HepG2 (cell line): ENCODE data around the gene NDUFS6. TPM values are rescaled to one million over a fixed set of nuclear protein-coding genes. Genes with fewer than 3 reads are reported as not detected.

Experiments used
- ATAC-seq: fragments of 200-7000 bp; cut with Tn5 transposase; 3 replicates; pipeline ENCODE4 v1.9.1; 2020; ENCODE audit warnings: mild to moderate bottlenecking, moderate library complexity
- BruUV-seq: library from RNA; stranded (reverse); fragments of 400-500 nt; replicated peaks from 2 replicates; lab custom pipeline; 2021; lab: Mats Ljungman, UMichigan
- CTCF ChIA-PET: fragments of 300-600 bp; formaldehyde crosslinking; extraction: SDS; loops from one replicate; lab custom pipeline; 2021; ENCODE audit warnings: low total read pairs, inconsistent platforms, low intra/inter-chr PET ratio; lab: Yijun Ruan, JAX
- POLR2A ChIA-PET: fragments of 350-600 bp; sonication (Branson Sonifier 250); formaldehyde crosslinking; loops from one replicate; lab custom pipeline; 2020; ENCODE audit warnings: antibody characterized with exemption, inconsistent platforms; lab: Yijun Ruan, JAX
- DNase-seq: peaks from one replicate; pipeline ENCODE4 v3.0.0-alpha.2; 2015; ENCODE audit warnings: low spot score
- FAIRE-seq: peaks from 3 replicates; lab custom pipeline; 2011; peaks lifted over from hg19 to GRCh38; lab: Jason Lieb, UNC
- H2AFZ ChIP-seq: one replicate; pipeline ENCODE4 v1.6.1; 2011; ENCODE audit warnings: low read length, inconsistent platforms
- H3K27ac ChIP-seq: fragments of 300-600 bp; 3 replicates; pipeline ENCODE4 v1.8.0; 2011; ENCODE audit warnings: mixed run types, mild to moderate bottlenecking, mixed read lengths, low read length, inconsistent platforms; ENCODE audit not compliant: insufficient read depth; ENCODE audit errors: extremely low read length
- H3K27me3 ChIP-seq, 2 experiments: fragments of 200-600 bp in 1 of 2; 2 replicates in 1 of 2; 3 replicates in 1 of 2; pipeline versions ENCODE4 v1.6.0 to v1.8.0; 2011; ENCODE audit warnings: low read length in 2 of 2, mild to moderate bottlenecking in 2 of 2, moderate library complexity in 2 of 2, inconsistent platforms in 1 of 2; ENCODE audit not compliant: insufficient read depth in 2 of 2, control insufficient read depth in 1 of 2
- H3K36me3 ChIP-seq, 2 experiments: fragments of 200-600 bp in 1 of 2; replicated peaks in 1 of 2; 2 replicates in 1 of 2; 3 replicates in 1 of 2; pipeline versions ENCODE4 v1.5.1 to v1.8.0; 2011; ENCODE audit warnings: low read length in 2 of 2, inconsistent platforms in 1 of 2; ENCODE audit not compliant: insufficient read depth in 2 of 2, control insufficient read depth in 1 of 2
- H3K4me1 ChIP-seq: 2 replicates; pipeline ENCODE4 v1.5.1; 2012; ENCODE audit warnings: low read length, inconsistent platforms; ENCODE audit not compliant: insufficient read depth
- H3K4me2 ChIP-seq: 2 replicates; pipeline ENCODE4 v1.6.0; 2011; ENCODE audit warnings: low read depth, low read length, inconsistent platforms
- H3K4me3 ChIP-seq, 3 experiments: fragments of 200-600 bp in 1 of 3; sonication (generic), shearing (Covaris generic) in 1 of 3; replicated peaks in 1 of 3; 2 replicates each; pipeline ENCODE4 v1.5.1; 2011 to 2016; ENCODE audit warnings: low read length in 3 of 3, inconsistent platforms in 2 of 3, low read depth in 2 of 3, mild to moderate bottlenecking in 2 of 3, control low read depth in 1 of 3, mixed read lengths in 1 of 3; ENCODE audit not compliant: insufficient read depth in 1 of 3
- H3K79me2 ChIP-seq: one replicate; pipeline ENCODE4 v1.6.1; 2011; ENCODE audit warnings: low read length, inconsistent platforms; ENCODE audit not compliant: insufficient read depth
- H3K9ac ChIP-seq: 2 replicates; pipeline ENCODE4 v1.6.0; 2011; ENCODE audit warnings: mild to moderate bottlenecking, low read depth, low read length, inconsistent platforms; ENCODE audit not compliant: insufficient read depth
- H3K9me3 ChIP-seq: 2 replicates; pipeline ENCODE4 v1.5.1; 2012; ENCODE audit warnings: mild to moderate bottlenecking, low read length
- H4K20me1 ChIP-seq: 2 replicates; pipeline ENCODE4 v1.6.0; 2011; ENCODE audit warnings: inconsistent platforms, mild to moderate bottlenecking, low read length, moderate library complexity; ENCODE audit not compliant: insufficient read depth
- MAZ ChIP-seq, 2 experiments: sonication (generic) in 1 of 2; formaldehyde crosslinking in 1 of 2; IDR thresholded peaks; 2 replicates each; pipeline versions ENCODE4 v1.5.0 to v1.6.1; 2012 to 2020; ENCODE audit warnings: low read depth in 2 of 2, mild to moderate bottlenecking in 2 of 2, borderline replicate concordance in 1 of 2, improper control_type of control experiment in 1 of 2, low read length in 1 of 2, missing genetic modification reagents in 1 of 2, moderate library complexity in 1 of 2
- MTF1 ChIP-seq: sonication (generic); formaldehyde crosslinking; IDR thresholded peaks from 2 replicates; pipeline ENCODE4 v1.5.0; 2020; ENCODE audit warnings: missing genetic modification reagents
- MTF2 ChIP-seq: sonication (generic); formaldehyde crosslinking; IDR thresholded peaks from 2 replicates; pipeline ENCODE4 v1.5.0; 2020; ENCODE audit warnings: missing genetic modification reagents, borderline replicate concordance
- MXD3 ChIP-seq: IDR thresholded peaks from 2 replicates; pipeline ENCODE4 v1.6.1; 2016; ENCODE audit warnings: mild to moderate bottlenecking, missing biosample characterization, missing genetic modification reagents
- POLR2G ChIP-seq: fragments of 200-400 bp; formaldehyde crosslinking; IDR thresholded peaks from 2 replicates; pipeline ENCODE4 v1.6.1; 2018; ENCODE audit warnings: mild to moderate bottlenecking, low read depth, low read length, moderate library complexity
- SIN3A ChIP-seq: IDR thresholded peaks from 2 replicates; pipeline ENCODE4 v1.6.1; 2011; ENCODE audit warnings: low read depth, mild to moderate bottlenecking, control low read depth, low read length, borderline replicate concordance
- WGBS: methylation state at CpG from one replicate; pipeline ENCODE4 v1.1.6; 2017; ENCODE audit warnings: low lambda C conversion rate; 5-methylcytosine and 5-hydroxymethylcytosine counted together
- in situ Hi-C: cut with HindIII; loops from 2 replicates; pipeline ENCODE4 v1.10.0; 2017; ENCODE audit warnings: low pct_unique_long_range_greater_than_20kb; ENCODE audit not compliant: extremely low pct_ligation_motif_present
- intact Hi-C: fragments of 100-400 bp; cut with micrococcal nuclease; formaldehyde crosslinking; loops from one replicate; pipeline ENCODE4 v1.10.0; 2022; ENCODE audit not compliant: unreplicated experiment
- polyA plus RNA-seq, 8 experiments: library from polyadenylated mRNA; depleted of rRNA in 3 of 8; stranded (reverse) in 7 of 8; unstranded in 1 of 8; fragments of >200 nt; fragmentation: Illumina TruSeq in 4 of 8; extraction: Trizol in 4 of 8; gene quantifications; 2 replicates each; pipeline versions ENCODE4 v1.2.1 to v1.2.3, GENCODE V29; 2011 to 2016; ENCODE audit warnings: low read depth in 4 of 8, missing spikeins in 1 of 8, mixed read lengths in 1 of 8; ENCODE audit not compliant: insufficient read depth in 1 of 8
- total RNA-seq, 5 experiments: library from RNA; depleted of rRNA; stranded (reverse); fragments of >200 nt; fragmentation: Illumina TruSeq; extraction: Trizol; gene quantifications; 2 replicates each; pipeline ENCODE4 v1.2.3, GENCODE V29; 2016; ENCODE audit warnings: low read depth in 1 of 5

NDUFS6 gene
- total and polyA plus RNA-seq, 2 of the 13 experiments (the other 11 are each of a cell fraction or from before 2014, with no cell fraction given): 23.7 to 50.4 TPM

GRCh38 chr5:1855075-1855474 is 53.9 kb downstream of the NDUFS6 start:
- in situ Hi-C loops: no loop called here
- no TSS peak for BruUV-seq
- DNase-seq: no peak
- Histone ChIP-seq H3K27ac (no peak overlapping the region), H3K4me1 (no peaks in the 10 kb centered on the region), H3K9ac (no peak overlapping the region), H4K20me1 (no peaks in the 10 kb centered on the region), H2AFZ (no peak overlapping the region), H3K9me3 (no peaks in the 10 kb centered on the region), H3K36me3 (no peaks in the 10 kb centered on the region), H3K4me3 (no peak overlapping the region), H3K27me3 (peaks cover 1 to 45% of the 10 kb centered on the region in 2 experiments; a peak in 4 of 5 replicates)
- POLR2A ChIA-PET: no interaction called here
- 0% methylated on average over 2 of the region's 3 CpGs for WGBS
- no peak for FAIRE-seq
- CTCF ChIA-PET: no interaction called here
- TF ChIP-seq MXD3 (CRISPR knock-in tag) (no peak), MTF1 (CRISPR knock-in tag) (no peak), SIN3A (no peak), MAZ (IDR thresholded peaks at IDR 0.05; ENCODE audit: borderline replicate concordance, low read depth, low read length) (no peak), MAZ (CRISPR knock-in tag; IDR thresholded peaks at IDR 0.05; ENCODE audit: low read depth) (no peak), MTF2 (CRISPR knock-in tag) (no peak)
- TF ChIP-seq, all 625 proteins: peak for 0
- Histone ChIP-seq H3K79me2 (no peaks in the 10 kb centered on the region), H3K4me2 (no peak overlapping the region)
- no peak for ATAC-seq
- intact Hi-C loops: no loop called here

- POLR2A ChIA-PET: no interaction called here
- no peak overlapping the region for H3K27ac ChIP-seq
- WGBS: 60% methylated on average over 17 of the region's 17 CpGs
- H3K27me3 ChIP-seq: peaks cover 1 to 46% of the 10 kb centered on the region in 2 experiments; a peak in 4 of 5 replicates
- H3K9me3 ChIP-seq: no peaks in the 10 kb centered on the region
- no peaks in the 10 kb centered on the region for H3K79me2 ChIP-seq
- H3K9ac ChIP-seq: no peak overlapping the region
- H2AFZ ChIP-seq: no peak overlapping the region
- no TSS peak for BruUV-seq
- TF ChIP-seq POLR2G: no peak
- TF ChIP-seq, all 625 proteins: peak for 0
- intact Hi-C loops (no loop called here), in situ Hi-C loops (no loop called here)
- FAIRE-seq (no peak), ATAC-seq (no peak), DNase-seq (no peak)
- no peak overlapping the region for H3K4me3 ChIP-seq
- H3K4me2 ChIP-seq: no peak overlapping the region
- H3K4me1 ChIP-seq: no peaks in the 10 kb centered on the region
- no peaks in the 10 kb centered on the region for H3K36me3 ChIP-seq
- H4K20me1 ChIP-seq: no peaks in the 10 kb centered on the region
- CTCF ChIA-PET: no interaction called here
Observed at GRCh38 chr5:1855596-1855995, 54.4 kb downstream of the NDUFS6 start.
